GM12873 (cell line): ENCODE measurements around the gene BCORL1.

Experiments used
- TF ChIP-seq, protein P1 (sequence below): IDR thresholded peaks from 2 replicates; pipeline ENCODE4 v1.5.1; 2012; ENCODE audit warnings: low read depth, mild to moderate bottlenecking, moderate library complexity, low read length, control low read depth; ENCODE audit not compliant: insufficient read depth; ENCODE audit errors: missing control alignments

BCORL1 gene

DNA sequence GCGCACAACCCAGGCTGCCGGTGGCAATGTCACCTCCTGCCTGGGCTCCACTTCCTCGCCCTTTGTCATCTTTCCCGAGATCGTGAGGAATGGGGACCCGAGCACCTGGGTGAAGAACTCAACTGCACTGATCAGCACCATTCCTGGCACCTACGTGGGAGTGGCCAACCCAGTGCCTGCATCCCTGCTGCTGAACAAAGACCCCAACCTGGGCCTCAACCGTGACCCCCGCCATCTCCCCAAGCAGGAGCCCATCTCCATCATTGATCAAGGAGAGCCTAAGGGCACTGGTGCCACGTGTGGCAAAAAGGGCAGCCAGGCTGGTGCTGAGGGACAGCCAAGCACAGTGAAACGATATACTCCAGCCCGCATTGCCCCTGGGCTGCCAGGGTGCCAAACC lies 32.3 kb downstream of the BCORL1 start:
- TF ChIP-seq, protein P1, sequence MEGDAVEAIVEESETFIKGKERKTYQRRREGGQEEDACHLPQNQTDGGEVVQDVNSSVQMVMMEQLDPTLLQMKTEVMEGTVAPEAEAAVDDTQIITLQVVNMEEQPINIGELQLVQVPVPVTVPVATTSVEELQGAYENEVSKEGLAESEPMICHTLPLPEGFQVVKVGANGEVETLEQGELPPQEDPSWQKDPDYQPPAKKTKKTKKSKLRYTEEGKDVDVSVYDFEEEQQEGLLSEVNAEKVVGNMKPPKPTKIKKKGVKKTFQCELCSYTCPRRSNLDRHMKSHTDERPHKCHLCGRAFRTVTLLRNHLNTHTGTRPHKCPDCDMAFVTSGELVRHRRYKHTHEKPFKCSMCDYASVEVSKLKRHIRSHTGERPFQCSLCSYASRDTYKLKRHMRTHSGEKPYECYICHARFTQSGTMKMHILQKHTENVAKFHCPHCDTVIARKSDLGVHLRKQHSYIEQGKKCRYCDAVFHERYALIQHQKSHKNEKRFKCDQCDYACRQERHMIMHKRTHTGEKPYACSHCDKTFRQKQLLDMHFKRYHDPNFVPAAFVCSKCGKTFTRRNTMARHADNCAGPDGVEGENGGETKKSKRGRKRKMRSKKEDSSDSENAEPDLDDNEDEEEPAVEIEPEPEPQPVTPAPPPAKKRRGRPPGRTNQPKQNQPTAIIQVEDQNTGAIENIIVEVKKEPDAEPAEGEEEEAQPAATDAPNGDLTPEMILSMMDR = no peak

DNA sequence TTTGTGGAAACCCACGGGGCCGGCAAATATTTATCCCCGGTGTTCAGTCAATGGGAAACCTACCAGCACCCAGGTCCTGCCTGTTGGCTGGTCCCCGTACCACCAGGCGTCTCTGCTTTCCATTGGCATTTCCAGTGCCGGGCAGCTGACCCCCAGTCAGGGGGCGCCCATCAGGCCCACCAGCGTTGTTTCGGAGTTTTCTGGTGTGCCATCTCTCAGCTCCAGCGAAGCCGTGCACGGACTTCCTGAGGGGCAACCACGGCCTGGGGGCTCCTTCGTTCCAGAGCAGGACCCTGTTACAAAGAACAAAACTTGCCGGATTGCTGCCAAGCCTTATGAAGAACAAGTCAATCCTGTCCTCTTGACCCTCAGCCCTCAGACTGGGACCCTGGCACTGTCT lies 32.7 kb downstream of the BCORL1 start:
- TF ChIP-seq, protein P1 = no peak

DNA sequence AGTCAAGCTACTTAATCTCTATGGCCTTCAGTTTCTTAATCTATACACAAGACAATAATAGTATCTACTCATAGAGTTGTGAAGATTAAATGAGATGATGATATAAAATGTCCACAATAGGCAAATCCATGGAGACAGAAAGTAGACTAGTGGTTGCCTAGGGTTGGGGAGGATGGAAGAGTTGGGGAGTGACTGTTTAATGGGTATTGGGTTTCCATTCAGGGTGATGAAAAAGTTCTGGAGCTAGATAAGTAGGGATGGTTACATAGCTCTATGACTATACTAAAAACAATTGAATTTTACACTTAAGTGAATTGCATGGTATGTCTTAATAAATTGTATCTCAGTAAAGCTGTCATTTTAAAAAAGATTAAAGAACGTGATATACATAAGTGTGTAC lies 35.7 kb downstream of the BCORL1 start:
- TF ChIP-seq, protein P1 = no peak

DNA sequence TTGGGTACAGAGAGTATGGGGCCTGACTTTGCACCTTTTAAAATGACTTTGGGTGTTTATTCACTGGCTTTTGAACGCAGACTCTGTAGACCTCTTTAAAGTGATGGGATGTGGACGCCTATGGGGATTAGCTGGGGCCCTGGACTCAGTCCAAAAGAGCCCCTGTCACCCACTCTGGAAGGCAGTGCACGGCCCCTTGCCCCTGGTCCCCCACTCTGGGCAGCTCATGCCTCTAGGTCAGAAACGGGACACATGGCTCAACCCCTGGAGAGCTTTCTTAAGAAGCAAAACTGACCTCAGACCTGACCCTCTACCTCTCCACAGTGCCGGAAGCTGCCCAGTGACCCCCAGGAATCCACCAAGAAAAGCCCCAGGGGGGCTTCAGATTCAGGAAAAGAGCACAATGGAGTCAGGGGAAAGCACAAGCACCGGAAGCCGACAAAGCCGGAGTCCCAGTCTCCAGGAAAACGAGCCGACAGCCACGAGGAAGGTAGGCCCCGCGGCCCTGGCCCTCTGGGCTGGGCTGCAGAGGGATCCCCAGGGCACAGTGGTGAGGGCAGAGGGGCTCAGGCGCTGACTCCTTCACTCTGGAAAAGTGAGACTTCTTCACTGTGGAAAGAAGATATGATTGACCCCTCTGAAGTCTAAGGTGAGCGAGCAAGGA lies 38.4 kb downstream of the BCORL1 start:
- TF ChIP-seq, protein P1 = no peak

DNA sequence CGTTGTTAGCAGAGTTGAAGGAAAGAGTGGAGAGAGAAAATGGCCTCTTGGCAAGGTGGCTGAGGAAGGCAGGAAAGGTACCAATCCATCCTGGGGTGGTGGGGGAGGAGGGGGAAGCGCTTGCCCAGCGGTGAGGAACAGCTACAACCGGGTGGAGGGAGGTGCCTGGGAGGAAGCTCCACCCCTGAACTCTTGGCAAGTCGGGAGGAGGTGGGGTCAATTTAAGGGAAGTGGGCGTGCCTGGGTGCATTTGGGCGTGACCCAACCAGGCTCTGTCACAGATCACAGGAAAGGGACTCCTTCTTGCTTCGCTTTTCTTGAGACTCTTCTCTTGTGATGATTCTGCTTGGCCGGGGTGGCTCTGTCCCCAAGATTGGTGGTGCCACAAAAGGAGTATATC lies 41.7 kb downstream of the BCORL1 start:
- TF ChIP-seq, protein P1 = no peak

DNA sequence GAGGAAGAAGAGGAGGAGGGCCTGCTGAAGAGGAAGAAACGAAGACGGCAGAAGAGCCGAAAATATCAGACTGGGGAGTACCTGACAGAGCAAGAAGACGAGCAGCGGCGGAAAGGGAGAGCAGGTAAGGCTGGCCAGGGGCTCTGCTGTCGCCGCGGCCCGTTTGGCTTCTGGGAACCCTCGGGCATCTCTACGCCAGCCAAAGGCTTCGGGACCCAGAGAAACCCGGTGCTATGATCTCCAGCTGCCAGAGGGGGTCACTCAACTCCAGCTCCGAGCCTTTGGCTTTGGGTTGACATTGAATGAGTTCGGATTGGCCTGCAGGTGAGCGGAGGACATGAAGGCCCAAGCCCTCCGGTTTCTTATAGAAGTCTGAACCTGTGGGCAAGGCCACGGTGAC lies 42.8 kb downstream of the BCORL1 start:
- TF ChIP-seq, protein P1 = no peak

DNA sequence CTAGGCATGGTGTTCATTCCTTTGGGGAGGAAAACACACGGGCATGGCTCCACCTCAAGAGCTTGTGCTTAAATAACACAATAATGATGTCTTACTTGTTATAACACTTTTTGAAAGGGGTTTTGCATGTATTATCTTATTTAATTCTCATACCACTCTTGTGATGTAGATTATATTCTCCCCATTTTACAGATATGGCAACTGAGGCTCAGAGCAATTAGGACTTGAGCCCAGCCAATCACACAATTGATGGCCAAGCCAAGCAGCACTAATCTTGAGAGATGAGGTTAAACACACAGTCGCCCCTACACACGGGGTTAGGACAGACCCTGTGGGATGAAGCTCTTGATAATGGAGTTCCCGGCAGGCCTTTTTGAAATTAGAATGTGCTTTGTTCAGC lies 45.1 kb downstream of the BCORL1 start:
- TF ChIP-seq, protein P1 = no peak

DNA sequence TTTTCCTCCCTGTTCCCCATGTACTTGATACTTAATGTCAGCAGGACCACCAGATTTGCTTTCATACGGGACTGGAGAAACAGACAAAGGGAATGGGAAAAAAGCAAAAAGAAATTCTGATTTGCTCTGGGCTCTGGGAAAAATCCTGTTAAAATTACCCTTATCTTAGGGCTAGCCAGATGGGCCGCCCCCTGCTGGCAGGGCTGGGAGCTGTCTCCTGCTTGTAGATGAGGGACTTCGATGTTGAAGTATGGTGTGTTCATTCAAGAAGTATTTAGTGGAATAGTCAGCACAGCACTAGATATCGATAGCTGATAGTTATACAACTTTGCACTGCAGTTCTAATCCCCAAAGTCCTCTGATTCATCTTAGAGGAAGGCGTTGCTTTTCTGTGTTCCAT lies 45.8 kb downstream of the BCORL1 start:
- TF ChIP-seq, protein P1 = peak; percentile 80
